PC-9 (cell line): ENCODE data around the gene CFAP107. TPM values are rescaled to one million over a fixed set of nuclear protein-coding genes. Genes with fewer than 3 reads are reported as not detected.

ENCODE experiments used
- BruUV-seq: library from RNA; stranded (reverse); fragments of 400-500 nt; replicated peaks from 2 replicates; lab custom pipeline; 2021; lab: Mats Ljungman, UMichigan
- CTCF ChIA-PET: fragments of 300-600 bp; sonication (Branson Sonifier 250); formaldehyde crosslinking; loops from one replicate; lab custom pipeline; 2022; ENCODE audit warnings: antibody characterized with exemption; lab: Charles Lee
- POLR2A ChIA-PET: fragments of 300-600 bp; sonication (Branson Sonifier 250); formaldehyde crosslinking; loops from one replicate; lab custom pipeline; 2022; ENCODE audit warnings: antibody characterized with exemption; ENCODE audit not compliant: unreplicated experiment; lab: Charles Lee
- DNase-seq, 2 experiments: peaks; one replicate each; pipeline versions ENCODE4 v3.0.0 to v3.0.0-alpha.2; 2015 to 2022; ENCODE audit warnings: mixed read lengths in 1 of 2
- H2AFZ ChIP-seq: fragments of 200-600 bp; sonication (generic); 2 replicates; pipeline ENCODE4 v1.8.1; 2017; ENCODE audit warnings: antibody characterized with exemption
- H3F3A ChIP-seq: fragments of 200-600 bp; sonication (generic); 2 replicates; pipeline ENCODE4 v1.8.1; 2017; ENCODE audit warnings: antibody characterized with exemption, mild to moderate bottlenecking, low read depth; ENCODE audit not compliant: insufficient read depth
- H3K27ac ChIP-seq: fragments of 200-600 bp; sonication (generic); 2 replicates; pipeline ENCODE4 v1.6.1; 2016; ENCODE audit warnings: mixed run types
- H3K27me3 ChIP-seq: fragments of 200-600 bp; sonication (generic); 2 replicates; pipeline ENCODE4 v1.6.1; 2016; ENCODE audit warnings: low read depth, mixed run types; ENCODE audit not compliant: insufficient read depth
- H3K36me3 ChIP-seq: fragments of 200-600 bp; sonication (generic); 2 replicates; pipeline ENCODE4 v1.6.1; 2016; ENCODE audit warnings: low read depth, mixed run types
- H3K4me1 ChIP-seq: fragments of 200-600 bp; sonication (generic); replicated peaks from 2 replicates; pipeline ENCODE4 v1.6.1; 2016; ENCODE audit warnings: mixed run types; ENCODE audit not compliant: insufficient read depth
- H3K4me2 ChIP-seq: fragments of 200-600 bp; sonication (generic); 2 replicates; pipeline ENCODE4 v1.6.1; 2017; ENCODE audit warnings: mixed run types
- H3K4me3 ChIP-seq: fragments of 200-600 bp; sonication (generic); 2 replicates; pipeline ENCODE4 v1.6.1; 2016; ENCODE audit warnings: mixed run types
- H3K79me2 ChIP-seq: fragments of 200-600 bp; sonication (generic); 2 replicates; pipeline ENCODE4 v1.6.1; 2017; ENCODE audit warnings: low read depth, mixed run types
- H3K9me2 ChIP-seq: fragments of 200-600 bp; sonication (generic); 2 replicates; pipeline ENCODE4 v1.8.1; 2017; ENCODE audit warnings: mild to moderate bottlenecking; ENCODE audit not compliant: insufficient read depth
- H3K9me3 ChIP-seq: fragments of 200-600 bp; sonication (generic); 2 replicates; pipeline ENCODE4 v1.8.1; 2016; ENCODE audit warnings: low read depth; ENCODE audit not compliant: insufficient read depth
- H4K20me1 ChIP-seq: fragments of 200-600 bp; sonication (generic); 2 replicates; pipeline ENCODE4 v1.8.1; 2017; ENCODE audit not compliant: insufficient read depth
- CTCF ChIP-seq: fragments of 200-600 bp; sonication (generic); conservative IDR thresholded peaks from 2 replicates; pipeline ENCODE4 v1.6.1; 2017; ENCODE audit warnings: mixed run types, antibody characterized with exemption, mild to moderate bottlenecking, moderate library complexity
- EZH2 ChIP-seq: fragments of 200-600 bp; sonication (generic); IDR thresholded peaks from 2 replicates; pipeline ENCODE4 v1.8.0; 2017; ENCODE audit warnings: antibody characterized with exemption, low read depth
- intact Hi-C: fragments of 100-400 bp; cut with micrococcal nuclease; formaldehyde crosslinking; loops from one replicate; pipeline ENCODE4 v1.10.0; 2022; ENCODE audit not compliant: unreplicated experiment
- total RNA-seq: library from RNA; stranded (reverse); gene quantifications from 2 replicates; pipeline ENCODE4 v1.2.3, GENCODE V29; 2021

CFAP107 gene
- total RNA-seq, 1 experiment from 2014 or later, result not detected

DNA sequence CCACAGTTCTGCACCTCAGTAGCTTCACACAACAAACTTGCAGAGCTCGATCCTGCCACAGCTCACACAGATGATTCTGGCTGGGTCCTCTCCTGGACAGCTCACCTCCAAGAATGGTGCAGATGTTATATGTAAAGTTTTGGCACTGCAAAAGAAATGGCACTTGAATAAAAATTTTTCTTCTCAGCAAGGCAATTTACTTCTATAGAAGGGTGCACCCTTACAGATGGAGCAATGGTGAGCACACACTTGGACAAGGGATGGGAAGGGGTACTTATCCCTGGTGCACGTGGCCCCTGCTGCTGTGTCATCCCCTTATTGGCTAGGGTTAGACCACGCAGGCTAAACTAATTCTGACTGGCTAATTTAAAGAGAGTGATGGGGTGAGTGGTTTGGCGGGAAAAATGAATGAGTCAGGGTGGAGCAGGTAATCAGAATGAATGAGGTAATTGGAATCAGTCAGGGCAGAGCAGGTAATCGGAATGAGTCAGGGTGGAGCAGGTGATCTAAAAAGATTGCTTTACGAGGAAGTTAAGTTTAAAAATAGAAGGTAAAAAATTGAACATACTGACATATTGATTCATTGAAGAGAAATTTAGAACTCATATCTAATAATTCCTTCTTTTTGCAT, 42.1 kb upstream of the CFAP107 start:
- H3K9me2 ChIP-seq, result no peaks in the 10 kb centered on the region
- no peaks in the 10 kb centered on the region for H3K36me3 ChIP-seq
- no peaks in the 10 kb centered on the region for H3K79me2 ChIP-seq
- no peak overlapping the region for H3K27ac ChIP-seq
- H3K4me3 ChIP-seq, result no peak overlapping the region
- DNase-seq, result no peak
- H3K9me3 ChIP-seq, result no peaks in the 10 kb centered on the region
- H3K27me3 ChIP-seq, result no peaks in the 10 kb centered on the region
- TF ChIP-seq CTCF, result no peak
- no peak overlapping the region for H3K4me2 ChIP-seq
- H4K20me1 ChIP-seq, result no peaks in the 10 kb centered on the region
- no peaks in the 10 kb centered on the region for H3F3A ChIP-seq
- ChIA-PET CTCF (no interaction called here), POLR2A (no interaction called here)
- no TSS peak for BruUV-seq
- no peak overlapping the region for H2AFZ ChIP-seq
- intact Hi-C loops, result no loop called here
- H3K4me1 ChIP-seq, result no peaks in the 10 kb centered on the region

- H3F3A ChIP-seq, result no peaks in the 10 kb centered on the region
- H3K79me2 ChIP-seq, result no peaks in the 10 kb centered on the region
- no peaks in the 10 kb centered on the region for H3K27me3 ChIP-seq
- no TSS peak for BruUV-seq
- no peak for TF ChIP-seq CTCF
- no peak for TF ChIP-seq EZH2
- H3K4me1 ChIP-seq, result no peaks in the 10 kb centered on the region
- no peaks in the 10 kb centered on the region for H4K20me1 ChIP-seq
- H3K9me3 ChIP-seq, result no peaks in the 10 kb centered on the region
- intact Hi-C loops, result no loop called here
- no peak overlapping the region for H3K4me3 ChIP-seq
- no peak overlapping the region for H3K27ac ChIP-seq
- CTCF ChIA-PET, result interaction anchor here (0.6 kb wide), 1 partner anchor 434 kb away, joined by 3 read pairs; no protein-coding TSS in a partner anchor
- no peaks in the 10 kb centered on the region for H3K36me3 ChIP-seq
- no peak for DNase-seq
- POLR2A ChIA-PET, result no interaction called here
- H2AFZ ChIP-seq, result no peak overlapping the region
- no peaks in the 10 kb centered on the region for H3K9me2 ChIP-seq
- no peak overlapping the region for H3K4me2 ChIP-seq
Measured at GRCh38 chr1:12706061-12706460, 39.9 kb upstream of the CFAP107 start.

GRCh38 chr1:12708396-12709090, 37.5 kb upstream of the CFAP107 start:
- BruUV-seq, result no TSS peak
- peak in 1 of 2 experiments; percentile 52 for DNase-seq
- H2AFZ ChIP-seq, result no peak overlapping the region

More at GRCh38 chr1:12708396-12709090, 37.5 kb upstream of the CFAP107 start:
- Histone ChIP-seq H3K27me3 (no peaks in the 10 kb centered on the region), H3K27ac (no peak overlapping the region), H3K9me2 (no peaks in the 10 kb centered on the region), H4K20me1 (no peaks in the 10 kb centered on the region), H3K4me1 (no peaks in the 10 kb centered on the region), H3K4me3 (no peak overlapping the region), H3K36me3 (no peaks in the 10 kb centered on the region), H3K79me2 (no peaks in the 10 kb centered on the region), H3K9me3 (no peaks in the 10 kb centered on the region), H3K4me2 (no peak overlapping the region), H3F3A (no peaks in the 10 kb centered on the region)
- TF ChIP-seq EZH2 (no peak), CTCF (no peak)
- intact Hi-C loops, result no loop called here
- CTCF ChIA-PET, result no interaction called here
- POLR2A ChIA-PET, result no interaction called here
